Mononuclear cell (primary cell): Measurements from ENCODE around the gene DISP2. TPM values are rescaled to one million over a fixed set of nuclear protein-coding genes. Genes with fewer than 3 reads are reported as not detected.

Source experiments
- H3K27me3 ChIP-seq: 2 replicates; pipeline ENCODE4 v1.6.0; 2011; ENCODE audit warnings: low read length, control low read depth; ENCODE audit not compliant: insufficient read depth
- H3K4me1 ChIP-seq: 2 replicates; pipeline ENCODE4 v1.5.1; 2011; ENCODE audit warnings: mild to moderate bottlenecking, low read length, control low read depth; ENCODE audit not compliant: insufficient read depth
- H3K4me3 ChIP-seq: 2 replicates; pipeline ENCODE4 v1.5.1; 2011; ENCODE audit warnings: mild to moderate bottlenecking, low read length, moderate library complexity
- H3K9me3 ChIP-seq: 2 replicates; pipeline ENCODE4 v1.5.1; 2011; ENCODE audit warnings: low read depth, mild to moderate bottlenecking, control low read depth, low read length
- total RNA-seq: library from RNA; depleted of rRNA; stranded (reverse); fragments of >200 nt; gene quantifications from one replicate; pipeline ENCODE4 v1.2.3, GENCODE V29; 2012

The DISP2 gene
- total RNA-seq, 1 donor: under 0.01 TPM

DNA sequence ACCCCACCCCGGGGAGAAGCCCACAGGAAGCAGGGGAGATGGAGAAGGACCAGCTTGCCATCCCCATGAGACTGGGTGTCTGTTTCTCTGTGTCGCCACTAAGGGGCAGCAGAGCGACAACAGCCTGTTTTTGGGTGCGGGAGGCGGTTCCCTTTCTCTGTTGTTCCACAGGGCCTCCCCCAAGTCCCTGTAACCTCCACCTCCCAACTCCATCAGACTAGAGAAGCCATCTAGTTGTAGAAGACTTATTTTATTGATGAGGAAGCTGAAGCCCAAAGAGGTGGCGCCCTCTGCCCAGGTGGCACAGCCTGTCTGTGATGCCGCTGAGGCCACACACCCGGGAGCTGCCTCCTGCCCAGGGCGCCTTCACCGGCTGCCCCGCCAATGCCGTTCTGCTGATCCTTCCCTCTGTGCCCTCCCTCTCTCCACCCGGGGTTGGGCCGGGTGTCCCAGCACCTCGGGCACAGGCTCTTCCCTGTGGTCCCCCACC, 13.3 kb upstream of the DISP2 start:
- H3K4me1 ChIP-seq: peaks cover 34% of the 10 kb centered on the region
- H3K27me3 ChIP-seq: no peaks in the 10 kb centered on the region
- H3K9me3 ChIP-seq: no peaks in the 10 kb centered on the region
- no peak overlapping the region for H3K4me3 ChIP-seq

- no peaks in the 10 kb centered on the region for H3K9me3 ChIP-seq
- no peak overlapping the region for H3K4me3 ChIP-seq
- H3K27me3 ChIP-seq: no peaks in the 10 kb centered on the region
- peaks cover 27% of the 10 kb centered on the region for H3K4me1 ChIP-seq
Observed at GRCh38 chr15:40345225-40345866, 12.7 kb upstream of the DISP2 start.

DNA sequence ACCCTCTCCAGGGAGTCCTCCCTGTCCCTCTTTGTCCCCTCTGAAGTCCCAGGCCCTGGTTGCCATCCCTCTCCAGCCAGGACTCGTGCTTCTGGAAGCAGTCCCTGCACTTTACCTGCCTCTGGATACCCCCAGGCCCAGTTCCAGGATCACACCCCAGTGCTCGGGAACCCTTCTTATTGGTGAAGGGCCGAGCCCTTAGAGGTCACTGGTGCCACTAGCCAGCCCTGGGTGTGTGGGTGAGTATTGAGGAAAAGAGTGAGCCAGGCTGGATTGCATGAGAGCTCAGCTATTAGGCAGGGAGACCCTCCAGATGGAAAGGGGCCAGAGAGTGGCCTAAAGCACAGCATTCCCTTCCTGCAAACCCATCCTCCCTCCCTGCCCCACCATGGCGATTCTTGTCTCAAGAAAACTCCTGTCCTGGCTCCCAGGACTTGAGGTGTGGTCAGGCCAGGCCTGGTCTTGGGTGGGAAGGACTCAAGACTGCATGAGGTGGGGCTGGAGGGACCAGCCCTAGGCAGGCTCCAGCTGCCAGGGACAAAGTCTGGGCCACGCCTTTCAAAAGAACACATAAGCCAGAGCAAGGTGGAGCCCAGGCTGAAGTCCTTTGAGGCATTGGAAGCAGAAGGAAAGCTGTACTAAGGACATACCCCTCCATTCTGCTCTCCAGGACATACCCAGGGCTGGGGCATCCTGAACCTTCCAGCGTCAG, 12.0 kb upstream of the DISP2 start:
- Histone ChIP-seq H3K27me3 (no peaks in the 10 kb centered on the region), H3K4me1 (peaks cover 20% of the 10 kb centered on the region), H3K4me3 (no peak overlapping the region), H3K9me3 (no peaks in the 10 kb centered on the region)

GRCh38 chr15:40346579-40347558, 11.2 kb upstream of the DISP2 start:
- H3K27me3 ChIP-seq: no peaks in the 10 kb centered on the region
- peaks cover 17% of the 10 kb centered on the region for H3K4me1 ChIP-seq
- H3K9me3 ChIP-seq: no peaks in the 10 kb centered on the region
- H3K4me3 ChIP-seq: no peak overlapping the region

DNA sequence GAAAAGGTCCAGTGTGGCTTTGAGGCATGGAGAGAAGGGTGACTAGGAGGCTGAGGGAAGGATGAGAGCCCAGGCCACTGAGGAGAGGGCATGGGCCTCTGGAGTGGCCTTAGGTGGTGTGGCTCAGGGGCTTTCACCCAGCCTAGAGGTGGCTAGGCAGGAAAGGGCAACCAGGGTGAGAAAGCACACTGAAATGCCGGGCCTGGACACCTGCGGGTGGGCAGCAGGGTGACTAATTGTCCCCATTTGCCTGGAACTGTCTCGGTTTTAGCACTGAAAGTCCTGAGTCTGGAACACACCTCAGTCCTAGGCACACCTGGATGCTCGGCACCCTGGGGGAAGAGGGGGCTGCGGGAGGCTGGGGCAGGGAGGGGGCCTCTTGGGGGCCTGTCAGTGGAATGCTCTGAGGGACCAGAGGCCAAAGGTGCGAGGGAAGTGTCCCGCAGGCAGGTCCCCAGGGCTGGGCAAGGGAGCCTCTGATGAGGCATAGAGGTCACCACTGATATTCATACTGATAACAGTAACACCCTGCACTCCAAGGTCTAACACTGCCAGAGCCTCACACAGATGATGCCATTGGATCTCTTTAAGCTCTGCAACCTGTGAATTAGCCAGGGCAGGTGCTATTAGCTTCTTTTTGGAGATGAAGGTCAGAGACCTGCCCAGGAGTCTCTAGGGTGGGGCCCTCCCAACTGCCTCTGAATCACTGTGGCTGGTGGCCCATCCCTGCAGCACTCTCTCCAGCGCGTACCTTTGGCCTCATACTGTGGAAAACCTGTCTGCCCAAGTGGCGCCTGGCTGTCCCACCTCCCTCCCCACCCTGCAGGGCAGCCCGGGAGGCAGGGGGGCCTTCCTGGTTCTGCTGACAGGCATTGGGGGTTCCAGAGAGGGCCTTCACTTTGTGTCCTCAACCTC, 10.2 kb upstream of the DISP2 start:
- Histone ChIP-seq H3K27me3 (no peaks in the 10 kb centered on the region), H3K4me1 (peaks cover 16% of the 10 kb centered on the region), H3K4me3 (no peak overlapping the region), H3K9me3 (no peaks in the 10 kb centered on the region)

DNA sequence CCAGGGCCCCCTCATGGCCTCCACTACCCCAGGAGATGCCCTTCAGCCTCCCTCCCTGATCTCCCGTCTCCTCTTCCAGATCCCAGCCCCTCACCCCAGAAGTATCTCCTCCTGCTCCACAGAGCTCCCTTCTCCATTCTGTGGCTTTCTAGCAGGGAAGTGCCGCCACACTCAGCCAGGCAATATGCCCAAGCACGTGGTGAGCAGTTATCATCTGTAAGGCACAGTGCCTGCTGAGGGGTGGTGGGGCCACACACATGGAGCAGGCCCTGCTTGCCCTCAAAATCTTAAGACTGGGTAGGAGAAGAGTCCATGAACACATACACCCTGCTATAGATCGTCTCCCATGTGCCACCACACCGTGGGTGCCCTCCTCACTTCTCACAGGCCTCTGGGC, 9.5 kb upstream of the DISP2 start:
- Histone ChIP-seq H3K27me3 (no peaks in the 10 kb centered on the region), H3K4me1 (peaks cover 9% of the 10 kb centered on the region), H3K4me3 (no peak overlapping the region), H3K9me3 (no peaks in the 10 kb centered on the region)

DNA sequence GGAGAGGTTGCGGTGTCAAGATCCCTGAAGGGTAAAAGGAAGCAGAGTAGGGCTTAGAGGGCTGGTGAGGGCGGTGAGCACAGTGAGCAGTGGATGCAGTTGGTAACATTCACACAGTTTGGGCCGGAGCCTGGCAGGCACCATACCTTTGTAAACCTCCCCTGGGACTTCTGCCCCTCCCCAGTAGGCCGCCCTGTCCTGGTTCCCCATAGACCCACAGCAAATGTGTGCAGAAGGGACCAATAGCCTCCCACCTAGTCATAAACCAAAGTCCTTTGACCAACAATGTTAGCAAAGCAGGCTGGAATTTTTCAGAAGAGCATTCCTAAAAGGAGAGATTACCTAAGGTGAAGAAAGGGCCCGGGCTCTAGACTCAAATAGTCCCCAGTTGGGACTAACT, 8.9 kb upstream of the DISP2 start:
- no peaks in the 10 kb centered on the region for H3K9me3 ChIP-seq
- no peak overlapping the region for H3K4me3 ChIP-seq
- H3K27me3 ChIP-seq: no peaks in the 10 kb centered on the region
- H3K4me1 ChIP-seq: peaks cover 2% of the 10 kb centered on the region

DNA sequence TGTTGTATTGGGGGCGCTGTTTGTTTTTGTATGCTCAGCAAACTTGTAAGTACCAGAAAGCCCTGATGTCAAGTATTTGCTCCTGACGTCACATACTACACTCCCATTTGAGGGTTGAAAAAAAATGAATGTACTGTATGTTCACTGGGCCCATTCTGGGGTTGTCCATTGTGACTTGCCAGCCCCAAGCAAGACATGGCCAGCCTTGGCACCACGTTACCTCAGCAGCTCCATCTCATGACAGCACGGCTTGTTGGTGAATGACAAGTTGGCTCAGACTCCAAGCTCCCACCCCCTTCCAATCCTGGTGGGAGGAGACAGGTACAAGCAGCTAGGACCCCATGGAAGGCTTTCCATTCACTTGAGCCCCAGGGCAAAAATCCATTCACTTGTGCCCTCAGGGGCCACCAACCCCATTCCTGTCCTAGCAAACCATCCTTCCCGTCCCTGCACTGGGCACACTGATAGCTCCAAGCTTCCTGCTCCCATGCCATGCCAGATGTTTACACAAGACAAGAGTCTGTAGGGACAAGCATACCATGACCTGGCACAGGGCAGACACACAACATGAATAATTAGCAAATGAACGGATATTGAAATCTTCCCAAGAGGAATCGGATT, 5.6 kb upstream of the DISP2 start:
- H3K27me3 ChIP-seq: no peaks in the 10 kb centered on the region
- no peak overlapping the region for H3K4me3 ChIP-seq
- no peaks in the 10 kb centered on the region for H3K4me1 ChIP-seq
- H3K9me3 ChIP-seq: no peaks in the 10 kb centered on the region

DNA sequence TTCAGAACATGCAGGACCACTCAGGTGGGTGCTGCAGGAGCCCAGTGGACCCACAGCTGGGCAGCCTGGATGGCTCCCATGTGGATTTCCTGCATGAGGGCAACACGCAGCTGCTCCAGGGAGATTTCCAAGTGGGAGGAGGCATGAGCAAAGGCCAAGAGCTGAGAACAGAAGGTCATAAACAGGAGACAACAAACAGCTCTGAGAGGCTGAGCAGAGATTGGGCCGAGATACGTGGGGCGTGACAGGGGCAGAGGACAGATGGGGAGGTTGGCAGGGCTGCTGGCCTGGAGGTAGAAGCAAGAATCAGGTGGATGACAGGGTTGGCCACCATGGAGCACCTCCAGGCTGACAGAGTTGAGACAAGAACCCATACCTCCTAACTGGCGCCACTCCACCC, 4.3 kb upstream of the DISP2 start:
- no peaks in the 10 kb centered on the region for H3K27me3 ChIP-seq
- no peak overlapping the region for H3K4me3 ChIP-seq
- no peaks in the 10 kb centered on the region for H3K9me3 ChIP-seq
- peaks cover 9% of the 10 kb centered on the region for H3K4me1 ChIP-seq

GRCh38 chr15:40354408-40355171, 3.4 kb upstream of the DISP2 start:
- H3K4me3 ChIP-seq: no peak overlapping the region
- no peaks in the 10 kb centered on the region for H3K27me3 ChIP-seq

DNA sequence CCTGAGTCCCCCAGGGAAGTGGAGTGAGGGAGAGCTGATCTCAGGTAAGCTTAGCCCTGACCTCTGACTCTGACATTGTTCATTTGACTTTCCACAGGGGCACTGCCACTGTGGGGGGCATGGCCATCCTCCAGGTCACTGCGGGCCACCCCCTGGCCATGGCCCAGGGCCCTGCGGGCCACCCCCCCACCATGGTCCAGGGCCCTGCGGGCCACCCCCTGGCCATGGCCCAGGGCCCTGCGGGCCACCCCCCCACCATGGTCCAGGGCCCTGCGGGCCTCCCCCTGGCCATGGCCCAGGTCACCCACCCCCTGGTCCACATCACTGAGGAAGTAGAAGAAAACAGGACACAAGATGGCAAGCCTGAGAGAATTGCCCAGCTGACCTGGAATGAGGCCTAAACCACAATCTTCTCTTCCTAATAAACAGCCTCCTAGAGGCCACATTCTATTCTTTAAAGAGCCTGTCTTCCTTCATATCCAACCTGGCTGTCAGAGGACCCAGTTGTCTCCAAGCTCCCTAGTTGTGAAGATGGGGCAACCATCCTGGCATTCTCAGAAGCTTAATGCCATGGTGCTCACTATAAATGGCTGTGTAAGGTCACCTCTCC, 1.9 kb upstream of the DISP2 start:
- H3K27me3 ChIP-seq: no peaks in the 10 kb centered on the region
- H3K4me3 ChIP-seq: no peak overlapping the region
- peaks cover 11% of the 10 kb centered on the region for H3K4me1 ChIP-seq

More at GRCh38 chr15:40354408-40355171, 3.4 kb upstream of the DISP2 start:
- Histone ChIP-seq H3K9me3 (no peaks in the 10 kb centered on the region), H3K4me1 (peaks cover 11% of the 10 kb centered on the region)

DNA sequence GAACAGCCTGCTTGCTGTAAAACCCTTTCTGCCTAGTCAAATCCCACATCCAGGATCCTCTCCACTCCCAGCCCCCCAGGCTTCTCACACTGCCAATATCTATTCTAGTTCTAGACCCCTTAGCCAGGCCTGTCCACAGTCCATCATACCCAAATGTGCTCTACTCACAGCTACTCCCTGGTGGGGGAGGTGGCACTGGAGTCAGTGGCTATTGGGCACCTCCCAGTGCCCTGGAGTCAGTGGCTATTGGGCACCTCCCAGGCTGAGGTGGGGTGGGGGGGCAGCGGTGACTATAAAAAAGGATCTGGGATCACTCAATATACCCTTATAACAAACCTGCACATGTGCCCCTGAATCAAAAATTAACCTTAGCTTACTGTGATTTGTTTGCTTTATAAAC, 773 bp upstream of the DISP2 start:
- Histone ChIP-seq H3K9me3 (no peaks in the 10 kb centered on the region), H3K4me3 (no peak overlapping the region), H3K4me1 (peaks cover 11% of the 10 kb centered on the region), H3K27me3 (no peaks in the 10 kb centered on the region)

More for the DNA sequence above, 1.9 kb upstream of the DISP2 start:
- no peaks in the 10 kb centered on the region for H3K9me3 ChIP-seq
